Measurements from ENCODE around the gene PPP4R3A.

The PPP4R3A gene

DNA sequence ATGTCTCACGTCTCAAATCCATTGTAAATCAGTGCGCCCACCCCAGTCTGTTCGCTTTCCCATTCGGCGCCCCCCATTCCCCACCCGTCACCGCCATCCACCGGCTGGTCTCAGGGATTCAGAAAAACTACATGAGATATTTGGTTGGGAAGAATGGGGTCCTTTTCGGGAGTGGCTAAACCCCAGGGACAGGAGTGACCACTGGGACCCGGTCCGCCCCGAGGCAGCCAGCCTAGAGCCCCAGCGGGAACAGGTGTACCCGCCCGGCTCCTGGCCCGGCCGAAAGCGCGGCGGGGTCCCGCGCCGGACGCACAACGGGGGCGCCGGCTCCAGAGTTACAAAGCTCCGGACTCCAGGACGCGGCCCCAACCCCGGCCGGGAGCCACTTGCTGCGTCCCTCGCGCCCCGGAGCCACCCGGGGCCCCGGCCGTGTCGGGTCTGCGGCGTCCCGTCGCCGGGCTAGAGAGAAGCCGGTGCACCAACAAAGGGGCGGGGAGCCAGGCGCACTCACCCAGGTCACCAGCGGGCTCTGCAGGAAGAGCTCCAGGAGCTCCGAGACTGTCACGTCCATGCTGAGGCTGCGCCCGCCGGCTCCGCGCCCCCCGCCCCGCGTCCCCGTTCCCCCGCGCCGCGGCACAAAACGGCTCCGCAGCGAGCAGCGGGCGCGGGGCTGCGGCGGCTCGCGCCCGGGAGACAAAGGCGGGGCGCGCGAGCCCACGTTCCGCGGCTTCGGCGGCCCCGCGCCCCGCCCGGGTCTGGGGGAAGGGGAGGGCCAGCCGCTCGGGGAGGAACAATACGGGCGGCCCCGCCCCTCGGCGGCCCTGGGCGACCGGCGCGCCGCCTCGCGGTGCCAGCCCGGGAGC lies 92.8 kb downstream of the PPP4R3A start, which contains the start of gene CCDC88C:
TSS of gene CCDC88C (minus strand) at position 701 of the 863 bp plus-strand sequence. CDS start at position 571, 130 bp downstream.
- ChIA-PET CTCF (interaction anchor here (1.0 to 5.6 kb wide), 4 partner anchors 10 to 93 kb away, joined by 3 to 97 read pairs (median 4); no protein-coding TSS in a partner anchor), POLR2A (no interaction called here)
- no peak for DNase-seq (ENCODE audit: low read depth, low spot score)

GRCh38 chr14:91416744-91417119 lies 93.4 kb downstream of the PPP4R3A start:
- CTCF ChIA-PET = interaction anchor here (1.0 to 5.6 kb wide), 4 partner anchors 36 to 240 kb away, joined by 3 to 97 read pairs (median 5); no protein-coding TSS in a partner anchor
- no peak for TF ChIP-seq CTCF (IDR thresholded peaks at IDR 0.05; ENCODE audit: insufficient read depth, low read length, missing control alignments)
- POLR2A ChIA-PET = no interaction called here
- DNase-seq (ENCODE audit: low read depth, low spot score) = no peak
- H3K4me3 ChIP-seq (ENCODE audit: low read depth, low read length) = no peak overlapping the region

More for the DNA sequence above, 92.8 kb downstream of the PPP4R3A start, which contains the start of gene CCDC88C:
- H3K4me3 ChIP-seq (ENCODE audit: low read depth, low read length) = peak within 1 kb of the TSS; percentile 43
- TF ChIP-seq CTCF (IDR thresholded peaks at IDR 0.05; ENCODE audit: insufficient read depth, low read length, missing control alignments) = no peak

DNA sequence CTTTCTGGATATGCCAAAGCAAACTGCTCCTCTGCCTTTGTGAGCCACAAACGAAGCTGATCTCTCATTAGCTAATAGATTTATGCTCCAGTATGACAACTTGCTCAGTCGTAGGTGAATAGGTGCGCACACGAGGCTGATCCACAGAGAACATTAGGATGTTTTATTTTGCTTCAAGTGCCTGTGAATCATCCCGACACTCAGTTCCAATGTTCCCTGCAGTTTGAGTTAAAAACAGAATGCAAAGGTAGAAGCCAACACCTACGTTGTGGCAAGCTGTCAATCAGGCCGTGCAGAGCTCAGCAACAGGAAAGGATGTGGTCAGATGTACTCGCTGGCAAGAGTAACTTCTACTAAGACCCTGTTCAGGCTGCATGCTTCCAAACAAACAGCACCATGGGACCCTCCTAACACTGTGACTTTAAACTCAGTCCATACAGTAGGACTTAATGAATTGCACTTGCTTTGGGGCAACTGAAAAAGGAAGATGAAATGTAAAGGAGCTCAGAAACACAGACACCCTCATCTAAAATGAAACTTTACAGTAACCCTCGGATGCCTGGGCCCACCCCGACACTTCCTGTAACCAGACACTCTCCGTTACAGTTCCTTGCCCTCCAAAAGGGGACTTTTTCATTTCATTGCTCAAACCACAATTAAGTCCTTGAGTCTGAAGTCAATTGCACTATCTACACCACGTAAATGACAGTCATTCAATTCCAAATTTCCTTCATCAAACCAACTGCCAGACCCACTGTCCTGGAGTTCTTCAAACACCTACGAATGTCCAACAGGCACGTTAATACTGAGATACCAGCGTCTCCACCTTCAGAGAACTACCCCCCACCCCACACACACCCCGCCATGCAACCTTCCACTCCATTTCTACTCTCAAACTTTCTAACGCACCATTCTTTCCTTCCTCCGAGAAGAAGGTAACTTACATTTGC lies 94.0 kb downstream of the PPP4R3A start:
- no peak for DNase-seq (ENCODE audit: low read depth, low spot score)
- no peak for TF ChIP-seq CTCF (IDR thresholded peaks at IDR 0.05; ENCODE audit: insufficient read depth, low read length, missing control alignments)
- ChIA-PET POLR2A (no interaction called here), CTCF (interaction anchor here (0.8 to 1.2 kb wide), 4 partner anchors 37 to 239 kb away, joined by 3 to 6 read pairs (median 4); no protein-coding TSS in a partner anchor)
- no peak overlapping the region for H3K4me3 ChIP-seq (ENCODE audit: low read depth, low read length)

DNA sequence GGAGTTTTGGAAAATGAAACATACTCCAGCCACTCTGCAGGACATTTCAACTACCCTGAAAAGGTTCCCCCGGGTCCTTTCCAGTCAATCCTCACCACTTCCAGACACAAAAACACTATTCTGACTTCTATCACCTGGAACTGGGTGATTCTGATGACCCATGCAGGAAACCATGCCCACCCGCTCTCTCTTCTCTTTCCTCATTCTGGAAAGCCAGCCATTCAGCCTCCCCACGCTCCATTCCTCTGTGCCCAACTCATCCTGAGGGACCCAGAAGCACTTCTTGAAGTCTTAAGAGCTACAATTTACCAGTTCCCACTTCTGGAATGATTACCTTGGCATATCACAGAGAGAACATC lies 95.7 kb downstream of the PPP4R3A start:
- TF ChIP-seq CTCF (IDR thresholded peaks at IDR 0.05; ENCODE audit: insufficient read depth, low read length, missing control alignments) = no peak
- ChIA-PET CTCF (interaction anchor here (1.7 kb wide), 1 partner anchor 91 kb away, joined by 5 read pairs; no protein-coding TSS in a partner anchor), POLR2A (no interaction called here)
- no peak for DNase-seq (ENCODE audit: low read depth, low spot score)
- H3K4me3 ChIP-seq (ENCODE audit: low read depth, low read length) = no peak overlapping the region

GRCh38 chr14:91413547-91414474 lies 96.3 kb downstream of the PPP4R3A start:
- TF ChIP-seq CTCF (IDR thresholded peaks at IDR 0.05; ENCODE audit: insufficient read depth, low read length, missing control alignments) = no peak
- DNase-seq (ENCODE audit: low read depth, low spot score) = no peak
- H3K4me3 ChIP-seq (ENCODE audit: low read depth, low read length) = no peak overlapping the region
- POLR2A ChIA-PET = no interaction called here
- CTCF ChIA-PET = interaction anchor here (1.7 kb wide), 1 partner anchor 90 kb away, joined by 5 read pairs; no protein-coding TSS in a partner anchor
